Nephron progenitor cell (in vitro differentiated cells): ENCODE data around the gene PREX1.
A peak's percentile ranks its signal among the peaks of the same experiment; 100 is the strongest.

Experiments
- DNase-seq: peaks from one replicate; pipeline ENCODE4 v3.0.0; 2021
- H3K27ac Mint-ChIP-seq: 2 replicates; pipeline ENCODE4 v1.8.0; 2021; ENCODE audit warnings: mild to moderate bottlenecking, moderate library complexity, mixed read lengths
- H3K27me3 Mint-ChIP-seq: 2 replicates; pipeline ENCODE4 v1.8.0; 2021; ENCODE audit warnings: mild to moderate bottlenecking, low read depth, mixed read lengths; ENCODE audit not compliant: poor library complexity
- H3K36me3 Mint-ChIP-seq: 2 replicates; pipeline ENCODE4 v1.8.0; 2021; ENCODE audit warnings: low read depth, mixed read lengths
- H3K4me1 Mint-ChIP-seq: 2 replicates; pipeline ENCODE4 v1.8.0; 2021; ENCODE audit warnings: mixed read lengths
- H3K4me3 Mint-ChIP-seq: 2 replicates; pipeline ENCODE4 v1.8.0; 2021; ENCODE audit warnings: mild to moderate bottlenecking, moderate library complexity, mixed read lengths
- H3K9me3 Mint-ChIP-seq: 2 replicates; pipeline ENCODE4 v1.8.0; 2021; ENCODE audit warnings: mild to moderate bottlenecking, moderate library complexity, mixed read lengths
- CTCF ChIP-seq: fragments of 200-600 bp; sonication (generic); IDR thresholded peaks from 2 replicates; pipeline ENCODE4 v1.5.0; 2021; ENCODE audit warnings: antibody characterized with exemption

The PREX1 gene

GRCh38 chr20:48681201-48681872, 146.5 kb downstream of the PREX1 start:
- Mint-ChIP-seq H3K9me3 (no peaks in the 10 kb centered on the region), H3K36me3 (peaks cover 10% of the 10 kb centered on the region), H3K27ac (no peak overlapping the region), H3K27me3 (peaks cover 3% of the 10 kb centered on the region), H3K4me1 (peaks cover 9% of the 10 kb centered on the region), H3K4me3 (no peak overlapping the region)
- TF ChIP-seq CTCF, result no peak
- no peak for DNase-seq

GRCh38 chr20:48680650-48681049, 147.1 kb downstream of the PREX1 start:
- Mint-ChIP-seq H3K36me3 (peaks cover 10% of the 10 kb centered on the region), H3K4me3 (no peak overlapping the region), H3K4me1 (peaks cover 9% of the 10 kb centered on the region), H3K27ac (no peak overlapping the region), H3K27me3 (peaks cover 3% of the 10 kb centered on the region), H3K9me3 (no peaks in the 10 kb centered on the region)
- DNase-seq, result no peak
- TF ChIP-seq CTCF, result no peak

GRCh38 chr20:48679599-48679998, 148.2 kb downstream of the PREX1 start:
- Mint-ChIP-seq H3K4me3 (no peak overlapping the region), H3K4me1 (peaks cover 9% of the 10 kb centered on the region), H3K27me3 (peaks cover 2% of the 10 kb centered on the region), H3K9me3 (no peaks in the 10 kb centered on the region), H3K36me3 (peaks cover 19% of the 10 kb centered on the region), H3K27ac (no peak overlapping the region)
- TF ChIP-seq CTCF, result no peak
- DNase-seq, result peak; percentile 70

- no peak overlapping the region for H3K4me3 Mint-ChIP-seq
- no peaks in the 10 kb centered on the region for H3K9me3 Mint-ChIP-seq
- no peaks in the 10 kb centered on the region for H3K27me3 Mint-ChIP-seq
- H3K4me1 Mint-ChIP-seq, result peaks cover 9% of the 10 kb centered on the region
- H3K36me3 Mint-ChIP-seq, result peaks cover 19% of the 10 kb centered on the region
- DNase-seq, result no peak
- H3K27ac Mint-ChIP-seq, result no peak overlapping the region
- no peak for TF ChIP-seq CTCF
Measured at GRCh38 chr20:48679011-48679410, 148.8 kb downstream of the PREX1 start.

- Mint-ChIP-seq H3K27ac (no peak overlapping the region), H3K4me3 (no peak overlapping the region)
- DNase-seq, result no peak
Measured at GRCh38 chr20:48678421-48678820, 149.4 kb downstream of the PREX1 start.

More at GRCh38 chr20:48678421-48678820, 149.4 kb downstream of the PREX1 start:
- H3K4me1 Mint-ChIP-seq, result peaks cover 9% of the 10 kb centered on the region
- peaks cover 19% of the 10 kb centered on the region for H3K36me3 Mint-ChIP-seq
- no peak for TF ChIP-seq CTCF
- H3K27me3 Mint-ChIP-seq, result no peaks in the 10 kb centered on the region
- no peaks in the 10 kb centered on the region for H3K9me3 Mint-ChIP-seq
